ENCODE measurements around the gene TSPO.
A peak's percentile ranks its signal among the peaks of the same experiment; 100 is the strongest.
"Not testable (repeated sequence)": the region's sequence is repeated elsewhere in the genome, so short reads cannot be mapped to it uniquely, and the experiment has no call there.

The TSPO gene

GRCh38 chr22:43131773-43132501, 19.4 kb upstream of the TSPO start:
- no peak for DNase-seq (ENCODE audit: low read depth)

GRCh38 chr22:43133401-43133800, 18.0 kb upstream of the TSPO start:
- DNase-seq (ENCODE audit: low read depth) = no peak

GRCh38 chr22:43134553-43134952, 16.8 kb upstream of the TSPO start:
- no peak for DNase-seq (ENCODE audit: low read depth)

- DNase-seq (ENCODE audit: low read depth) = no peak
Observed at GRCh38 chr22:43135565-43135964, 15.8 kb upstream of the TSPO start.

GRCh38 chr22:43136255-43136654, 15.1 kb upstream of the TSPO start:
- DNase-seq (ENCODE audit: low read depth) = no peak

DNA sequence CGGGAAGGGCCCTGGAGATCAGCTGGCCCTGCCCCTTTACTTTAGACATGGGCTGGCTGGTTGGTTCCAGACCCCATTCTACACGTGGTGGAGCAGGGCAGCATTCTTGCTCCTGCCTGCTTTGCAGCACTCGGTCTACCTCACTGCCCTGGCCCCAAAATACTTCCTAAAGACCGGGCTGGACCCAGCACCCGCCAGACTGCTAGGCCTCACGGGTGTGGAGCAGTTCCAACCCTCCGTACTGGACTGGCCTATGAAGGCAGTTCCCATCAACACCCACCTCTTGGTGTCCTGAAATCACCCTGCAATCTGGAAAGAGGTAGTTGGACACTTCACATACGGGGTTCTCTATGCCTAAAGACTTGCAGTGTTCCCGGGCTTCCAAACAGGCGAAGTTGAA, 14.6 kb upstream of the TSPO start:
- DNase-seq (ENCODE audit: low read depth) = no peak

DNA sequence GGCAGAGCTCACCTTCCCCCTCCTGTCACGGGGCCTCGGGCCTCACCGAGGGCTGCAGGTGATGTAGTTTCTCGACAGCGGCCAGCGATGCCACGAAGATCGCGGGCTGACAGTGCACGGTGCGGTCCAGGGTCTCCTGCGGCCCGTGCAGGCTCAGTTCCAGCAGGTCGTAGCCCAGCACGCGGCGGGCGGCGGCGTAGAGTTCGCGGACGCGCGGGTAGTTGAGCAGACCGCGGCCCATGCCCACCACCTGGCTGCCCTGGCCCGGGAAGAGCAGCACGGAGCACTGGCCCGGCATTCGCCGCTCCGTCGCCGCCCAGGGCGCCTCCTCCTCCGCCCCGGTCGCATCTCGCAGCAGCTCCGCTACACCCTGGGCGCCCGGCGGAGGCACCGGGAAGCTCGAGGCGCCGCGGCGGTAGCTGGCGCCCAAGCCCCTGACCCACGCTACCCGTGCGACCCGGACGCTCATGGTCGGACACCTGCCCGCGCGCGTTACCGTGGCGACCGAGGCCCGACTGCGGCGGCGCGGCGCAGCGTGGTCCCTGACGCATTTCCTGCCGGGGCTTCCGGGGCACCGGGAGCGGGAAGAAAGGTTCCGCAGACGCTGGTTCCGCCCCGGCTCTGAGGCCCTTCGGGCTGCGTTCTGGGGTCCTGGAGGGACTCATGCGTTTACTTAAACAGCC, 8.3 kb upstream of the TSPO start, which contains the start of gene MCAT:
Gene MCAT, minus strand, starts transcription at position 519 of the 683 bp plus-strand sequence. Its CDS starts 50 bp downstream, at position 469.
- DNase-seq (ENCODE audit: low read depth) = peak; percentile 74

- no peak for DNase-seq (ENCODE audit: low read depth)
Observed at GRCh38 chr22:43144949-43145348, 6.4 kb upstream of the TSPO start.

GRCh38 chr22:43145371-43145770, 6.0 kb upstream of the TSPO start:
- not testable (repeated sequence) for DNase-seq (ENCODE audit: low read depth)

GRCh38 chr22:43146332-43146731, 5.0 kb upstream of the TSPO start:
- DNase-seq (ENCODE audit: low read depth) = not testable (repeated sequence)

- DNase-seq (ENCODE audit: low read depth) = no peak
Observed at GRCh38 chr22:43147821-43148220, 3.5 kb upstream of the TSPO start.

DNA sequence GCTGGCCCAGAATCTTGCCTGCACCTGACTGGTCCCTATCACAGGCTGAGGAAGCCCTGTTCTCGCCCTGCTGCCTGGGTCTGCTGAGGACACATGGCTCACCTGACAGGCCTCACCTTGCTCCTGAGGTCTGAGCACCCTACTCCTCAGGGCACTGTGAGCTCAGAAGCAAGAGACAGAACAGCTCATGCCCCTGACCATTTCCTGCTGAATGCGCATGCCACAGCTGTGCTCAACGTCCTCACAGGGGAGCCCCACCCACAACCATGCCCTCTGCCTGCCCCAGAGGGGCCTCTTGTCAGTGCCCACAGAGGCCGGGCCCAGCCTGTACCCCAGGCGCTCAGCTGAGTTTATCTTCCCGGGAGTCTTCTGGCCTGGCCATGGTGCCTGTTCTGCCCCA, 2.8 kb upstream of the TSPO start:
- DNase-seq (ENCODE audit: low read depth) = no peak

GRCh38 chr22:43150731-43151206, 590 bp upstream of the TSPO start:
- DNase-seq (ENCODE audit: low read depth) = no peak

DNA sequence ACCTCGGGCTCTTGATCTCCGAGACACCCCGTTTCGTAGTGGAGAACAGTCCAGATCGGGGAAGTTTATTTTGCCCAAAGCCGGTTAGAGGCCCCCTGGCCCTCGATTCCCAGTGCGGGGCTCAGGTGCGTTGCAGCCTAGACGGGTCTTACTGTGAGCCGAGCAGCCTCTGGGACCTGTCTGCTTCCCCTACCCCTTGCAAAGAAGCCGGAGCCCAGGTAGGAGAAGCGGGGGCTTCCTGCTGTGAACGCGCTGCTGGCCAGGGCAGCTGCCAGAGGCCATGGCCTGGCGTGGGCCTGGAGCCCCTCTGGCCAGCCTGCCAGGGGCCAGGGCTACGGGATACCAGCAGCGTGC, 621 bp downstream of the TSPO start:
- DNase-seq (ENCODE audit: low read depth) = no peak

DNA sequence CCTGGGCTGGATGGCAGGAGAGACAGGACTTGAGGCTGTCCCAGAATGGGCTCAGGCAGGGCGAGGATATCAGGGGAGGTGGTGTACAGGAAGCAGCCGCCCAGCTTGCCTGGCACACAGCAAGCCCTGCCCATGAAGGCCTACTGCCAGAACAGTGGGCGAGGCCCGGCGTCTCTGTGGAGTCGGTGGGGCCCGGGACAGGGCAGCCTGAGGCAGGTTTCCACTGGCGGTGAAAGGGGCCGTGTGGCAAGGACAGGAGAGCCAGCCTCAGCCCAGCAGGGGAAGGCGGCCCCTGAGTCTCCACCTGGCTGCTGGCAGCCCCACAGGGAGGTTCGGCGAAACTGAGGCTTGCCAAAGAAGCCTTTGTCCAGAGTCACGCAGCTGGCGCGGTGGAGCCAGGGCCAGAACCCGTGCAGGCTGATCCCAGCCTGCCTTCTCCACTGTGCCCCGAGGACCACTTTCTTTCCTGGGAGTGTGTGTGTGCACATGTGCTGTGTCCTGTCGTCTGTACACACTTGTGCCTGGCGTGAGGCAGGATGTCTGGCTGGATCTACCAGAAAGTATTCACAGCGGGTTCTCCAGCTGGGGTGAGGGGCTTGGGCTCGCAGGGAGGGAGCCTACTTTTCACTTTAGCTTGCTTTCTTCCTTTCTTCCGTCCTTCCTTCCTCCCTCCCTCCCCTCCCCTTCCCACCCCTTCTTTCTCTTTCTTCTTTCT, 1.2 kb downstream of the TSPO start:
- DNase-seq (ENCODE audit: low read depth) = peak; percentile 45

GRCh38 chr22:43153899-43154298, 2.5 kb downstream of the TSPO start:
- no peak for DNase-seq (ENCODE audit: low read depth)

GRCh38 chr22:43154887-43155536, 3.7 kb downstream of the TSPO start:
- DNase-seq (ENCODE audit: low read depth) = no peak

DNA sequence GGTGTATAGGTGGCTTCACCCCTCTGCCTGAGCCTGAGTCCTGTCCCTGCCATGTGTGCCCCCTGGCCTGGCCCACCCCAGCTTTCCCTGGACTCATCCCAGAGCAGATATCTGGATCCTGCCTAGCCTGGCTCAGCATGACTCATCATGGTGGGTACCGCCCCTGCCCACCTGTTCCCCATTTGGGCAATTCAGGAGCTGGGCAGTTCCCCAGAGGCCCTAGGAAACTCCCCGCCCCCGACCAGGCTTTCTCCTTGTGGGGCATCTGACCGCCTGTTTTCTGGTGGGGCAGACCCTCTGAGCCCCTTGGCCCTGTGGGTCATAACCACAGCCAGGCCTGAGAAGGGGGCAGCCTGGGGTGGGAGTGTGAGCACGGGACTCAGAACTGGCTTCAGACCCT, 4.4 kb downstream of the TSPO start:
- DNase-seq (ENCODE audit: low read depth) = no peak

- DNase-seq (ENCODE audit: low read depth) = no peak
Observed at GRCh38 chr22:43156413-43156812, 5.1 kb downstream of the TSPO start.

DNA sequence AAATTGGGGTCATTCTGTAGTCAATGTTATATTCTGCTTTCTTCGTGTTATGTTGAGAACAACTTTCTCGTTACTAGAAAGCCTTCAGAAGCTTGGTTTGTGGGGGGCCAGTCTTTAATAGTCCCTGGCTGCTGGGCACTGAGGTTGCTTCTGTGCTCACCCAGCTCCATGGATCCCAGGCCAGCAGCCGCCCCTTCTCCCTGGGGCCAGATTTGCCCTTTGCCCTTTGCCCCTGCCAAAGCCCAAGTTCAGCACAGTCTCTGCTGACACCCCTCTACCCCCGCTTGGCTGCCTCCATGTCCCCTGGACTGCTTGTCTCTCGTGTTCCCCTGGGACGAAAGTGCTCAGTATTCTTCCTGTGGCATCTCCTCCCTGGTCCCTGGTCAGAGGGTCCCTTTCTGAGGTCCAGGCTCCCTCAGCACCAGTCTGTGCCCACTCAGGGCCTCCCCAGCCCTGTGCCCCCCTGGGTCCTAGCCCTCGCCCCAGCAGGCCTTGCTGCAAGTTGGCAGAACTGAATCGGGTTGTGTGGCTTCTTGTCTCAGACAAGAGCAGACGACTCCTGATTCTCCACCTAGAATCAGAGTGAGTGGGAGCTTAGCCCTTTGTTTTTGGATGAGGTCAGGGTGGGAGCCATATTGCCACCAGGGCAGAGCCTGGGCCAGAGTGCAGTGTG, 6.7 kb downstream of the TSPO start:
- no peak for DNase-seq (ENCODE audit: low read depth)

DNA sequence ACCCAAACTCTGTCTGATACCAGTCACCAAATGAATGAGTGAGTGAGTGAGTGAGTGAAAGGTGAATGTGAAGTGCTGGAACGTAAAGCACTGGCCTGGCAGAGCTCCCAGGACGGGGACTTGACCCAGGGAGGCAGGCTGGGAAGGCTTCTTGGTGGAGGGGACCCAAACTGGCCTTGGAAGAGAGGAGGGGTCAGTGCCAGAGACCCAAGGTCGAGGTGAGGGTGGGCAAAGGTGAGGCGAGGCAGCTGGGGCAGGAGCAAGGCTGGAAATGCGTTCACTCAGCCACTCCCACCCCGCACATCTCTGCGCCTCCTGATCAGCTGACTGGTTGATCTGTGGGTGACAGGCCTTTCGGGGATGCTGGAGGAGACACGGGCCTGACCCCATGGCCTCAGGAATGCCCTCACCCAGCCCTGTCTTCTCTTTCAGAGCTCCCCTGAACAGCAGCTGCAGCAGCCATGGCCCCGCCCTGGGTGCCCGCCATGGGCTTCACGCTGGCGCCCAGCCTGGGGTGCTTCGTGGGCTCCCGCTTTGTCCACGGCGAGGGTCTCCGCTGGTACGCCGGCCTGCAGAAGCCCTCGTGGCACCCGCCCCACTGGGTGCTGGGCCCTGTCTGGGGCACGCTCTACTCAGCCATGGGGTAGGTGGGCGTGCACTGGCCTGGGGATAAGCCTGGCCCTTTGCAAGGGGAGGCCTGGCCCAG, 7.6 kb downstream of the TSPO start:
- DNase-seq (ENCODE audit: low read depth) = no peak

All from activated T-helper 9 cell treated with anti-CD3 and anti-CD28 coated beads, Interleukin-2, amount 50 U/mL, for 16 hours (primary cell).